ENCODE data around the gene DEGS2.

GRCh38 chr14:100146531-100147091, 12.8 kb downstream of the DEGS2 start:
- peak; percentile 60; the same call in 1 of the 2 replicates for TF ChIP-seq POLR2A (IDR thresholded peaks at IDR 0.05; ENCODE audit: low read depth, low read length)
- no peak for TF ChIP-seq TAF1 (IDR thresholded peaks at IDR 0.05; ENCODE audit: borderline replicate concordance, low read depth, low read length)
- 0 out of 2 replicates have a peak, but pooled peaks have one; percentile 38 for TF ChIP-seq POLR2AphosphoS5 (IDR thresholded peaks at IDR 0.05; ENCODE audit: low read depth, low read length)

Measured in GM12892 (cell line).